Activated CD8-positive, alpha-beta T cell treated with anti-CD3 and anti-CD28 coated beads for 36 hours (primary cell): ENCODE measurements around the gene GPER1. TPM values are rescaled to one million over a fixed set of nuclear protein-coding genes. Genes with fewer than 3 reads are reported as not detected.

Source experiments
- ATAC-seq: fragments of 200-7000 bp; cut with Tn5 transposase; one replicate; pipeline ENCODE4 v1.10.0; 2021; ENCODE audit warnings: mild to moderate bottlenecking, moderate library complexity
- CTCF ChIA-PET: fragments of 350-600 bp; sonication (Branson Sonifier 250); formaldehyde crosslinking; loops from one replicate; lab custom pipeline; 2021; ENCODE audit warnings: antibody characterized with exemption; lab: Charles Lee
- POLR2A ChIA-PET: fragments of 350-600 bp; sonication (Branson Sonifier 250); formaldehyde crosslinking; loops from one replicate; lab custom pipeline; 2021; ENCODE audit warnings: antibody characterized with exemption; lab: Charles Lee
- DNase-seq: peaks from one replicate; pipeline ENCODE4 v3.0.0-alpha.2; 2020
- H3K27ac Mint-ChIP-seq: one replicate; pipeline ENCODE4 v1.8.0; 2021; ENCODE audit warnings: mild to moderate bottlenecking, mixed read lengths
- H3K27me3 Mint-ChIP-seq: one replicate; pipeline ENCODE4 v1.8.0; 2021; ENCODE audit warnings: mixed read lengths
- H3K36me3 Mint-ChIP-seq: one replicate; pipeline ENCODE4 v1.8.0; 2021; ENCODE audit warnings: low read depth, mixed read lengths
- H3K4me1 Mint-ChIP-seq: one replicate; pipeline ENCODE4 v1.8.0; 2021; ENCODE audit warnings: low read depth, mixed read lengths
- H3K4me3 Mint-ChIP-seq: one replicate; pipeline ENCODE4 v1.8.0; 2021; ENCODE audit warnings: mild to moderate bottlenecking, moderate library complexity, mixed read lengths
- H3K9me3 Mint-ChIP-seq: one replicate; pipeline ENCODE4 v1.8.0; 2021; ENCODE audit warnings: mixed read lengths
- CTCF ChIP-seq: fragments of 200-600 bp; IDR thresholded peaks from one replicate; pipeline ENCODE4 v1.8.0; 2022; ENCODE audit warnings: antibody characterized with exemption, mild to moderate bottlenecking
- intact Hi-C: fragments of 100-400 bp; cut with micrococcal nuclease; formaldehyde crosslinking; loops from one replicate; pipeline ENCODE4 v1.10.0; 2022
- total RNA-seq, 2 experiments: library from RNA; stranded (reverse); gene quantifications; one replicate each; pipeline ENCODE4 v1.2.3, GENCODE V29; 2021

Gene GPER1
- total RNA-seq, 2 experiments from 2014 or later, result 0.16 to 0.18 TPM

GRCh38 chr7:1081336-1081735, 6.6 kb upstream of the GPER1 start:
- no peak for TF ChIP-seq CTCF
- POLR2A ChIA-PET, result no interaction called here
- no peak for DNase-seq
- no peak for ATAC-seq
- CTCF ChIA-PET, result interaction anchor here (1.6 to 1.7 kb wide), 2 partner anchors 10 to 95 kb away, joined by 4 to 6 read pairs; no protein-coding TSS in a partner anchor
- Mint-ChIP-seq H3K36me3 (no peaks in the 10 kb centered on the region), H3K9me3 (no peaks in the 10 kb centered on the region), H3K4me3 (no peak overlapping the region), H3K4me1 (peaks cover 2% of the 10 kb centered on the region), H3K27ac (no peak overlapping the region), H3K27me3 (no peaks in the 10 kb centered on the region)
- intact Hi-C loops, result no loop called here

GRCh38 chr7:1081931-1082401, 5.9 kb upstream of the GPER1 start:
- peaks cover 8% of the 10 kb centered on the region for H3K4me1 Mint-ChIP-seq
- no peak for ATAC-seq
- no peaks in the 10 kb centered on the region for H3K9me3 Mint-ChIP-seq
- no peak for DNase-seq
- ChIA-PET CTCF (no interaction called here), POLR2A (no interaction called here)
- no peaks in the 10 kb centered on the region for H3K36me3 Mint-ChIP-seq
- H3K4me3 Mint-ChIP-seq, result no peak overlapping the region
- TF ChIP-seq CTCF, result no peak
- H3K27ac Mint-ChIP-seq, result no peak overlapping the region
- no peaks in the 10 kb centered on the region for H3K27me3 Mint-ChIP-seq
- intact Hi-C loops, result no loop called here

GRCh38 chr7:1083729-1084657, 3.9 kb upstream of the GPER1 start:
- ChIA-PET POLR2A (no interaction called here), CTCF (interaction anchor here (1.0 to 1.1 kb wide), 2 partner anchors 89 to 91 kb away, joined by 3 to 4 read pairs; no protein-coding TSS in a partner anchor)
- intact Hi-C loops, result no loop called here
- no peak for TF ChIP-seq CTCF
- no peak overlapping the region for H3K27ac Mint-ChIP-seq
- H3K9me3 Mint-ChIP-seq, result no peaks in the 10 kb centered on the region
- H3K36me3 Mint-ChIP-seq, result no peaks in the 10 kb centered on the region
- no peaks in the 10 kb centered on the region for H3K27me3 Mint-ChIP-seq
- DNase-seq (no peak), ATAC-seq (no peak)
- peaks cover 16% of the 10 kb centered on the region for H3K4me1 Mint-ChIP-seq
- no peak overlapping the region for H3K4me3 Mint-ChIP-seq

- Mint-ChIP-seq H3K4me1 (peaks cover 16% of the 10 kb centered on the region), H3K27me3 (no peaks in the 10 kb centered on the region), H3K36me3 (no peaks in the 10 kb centered on the region), H3K27ac (no peak overlapping the region), H3K4me3 (no peak overlapping the region), H3K9me3 (no peaks in the 10 kb centered on the region)
- no peak for DNase-seq
- ChIA-PET POLR2A (no interaction called here), CTCF (interaction anchor here (1.1 to 2.5 kb wide), 7 partner anchors 17 to 107 kb away, joined by 3 to 24 read pairs (median 5); no protein-coding TSS in a partner anchor)
- intact Hi-C loops, result no loop called here
- TF ChIP-seq CTCF, result no peak
- ATAC-seq, result no peak
These were observed 2.6 kb upstream of the GPER1 start for GRCh38 chr7:1085266-1085665.
